HEK293T (cell line): ENCODE results near the gene RFPL1.

ENCODE experiments used
- BHLHE40 ChIP-seq: fragments of 450-650 bp; IDR thresholded peaks from 2 replicates; pipeline ENCODE4 v1.6.1; 2016; ENCODE audit warnings: mild to moderate bottlenecking, moderate library complexity, borderline replicate concordance
- FOXA1 ChIP-seq: fragments of 450-650 bp; IDR thresholded peaks from 2 replicates; pipeline ENCODE4 v1.6.1; 2016; ENCODE audit warnings: mild to moderate bottlenecking
- FOXK2 ChIP-seq: fragments of 450-650 bp; IDR thresholded peaks from 2 replicates; pipeline ENCODE4 v1.6.1; 2016; ENCODE audit warnings: mild to moderate bottlenecking
- FOXM1 ChIP-seq: fragments of 450-650 bp; IDR thresholded peaks from 2 replicates; pipeline ENCODE4 v1.6.1; 2017; ENCODE audit warnings: mild to moderate bottlenecking, borderline replicate concordance
- L3MBTL2 ChIP-seq: fragments of 450-650 bp; conservative IDR thresholded peaks from 2 replicates; pipeline ENCODE4 v1.6.1; 2016; ENCODE audit warnings: mild to moderate bottlenecking
- LEF1 ChIP-seq: fragments of 450-650 bp; IDR thresholded peaks from 2 replicates; pipeline ENCODE4 v1.6.1; 2017; ENCODE audit warnings: mild to moderate bottlenecking, borderline replicate concordance
- NFRKB ChIP-seq: fragments of 450-650 bp; IDR thresholded peaks from 2 replicates; pipeline ENCODE4 v1.6.1; 2016; ENCODE audit warnings: mild to moderate bottlenecking, moderate library complexity
- SP1 ChIP-seq: fragments of 450-650 bp; IDR thresholded peaks from 2 replicates; pipeline ENCODE4 v1.6.1; 2017
- SUZ12 ChIP-seq: fragments of 450-650 bp; IDR thresholded peaks from 2 replicates; pipeline ENCODE4 v1.6.1; 2016; ENCODE audit warnings: mild to moderate bottlenecking
- TARDBP ChIP-seq: fragments of 450-650 bp; IDR thresholded peaks from 2 replicates; pipeline ENCODE4 v1.6.1; 2016
- ZNF384 ChIP-seq: fragments of 450-650 bp; IDR thresholded peaks from 2 replicates; pipeline ENCODE4 v1.6.1; 2016

DNA sequence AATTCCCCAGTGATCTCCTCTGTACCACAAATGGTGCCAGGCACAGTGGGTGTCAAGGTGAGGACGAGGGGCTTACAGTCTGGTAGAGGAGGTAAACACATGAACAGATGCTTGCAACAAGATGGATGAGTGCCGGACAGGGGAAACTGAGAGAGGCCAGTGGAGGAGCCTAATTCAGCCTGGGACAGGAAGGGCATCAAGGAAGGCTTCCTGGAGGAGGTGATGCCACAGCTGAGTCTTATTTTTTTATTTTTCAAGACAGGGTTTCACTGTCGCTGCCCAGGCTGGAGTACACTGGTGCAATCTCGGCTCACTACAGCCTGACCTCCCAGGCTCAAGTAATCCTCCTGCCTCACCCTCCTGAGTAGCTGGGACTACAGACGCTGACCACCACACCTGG lies 22.9 kb downstream of the RFPL1 start:
- no peak for TF ChIP-seq NFRKB
- no peak for TF ChIP-seq FOXA1
- TF ChIP-seq LEF1: no peak
- TF ChIP-seq TARDBP: no peak
- no peak for TF ChIP-seq FOXM1
- no peak for TF ChIP-seq SUZ12
- no peak for TF ChIP-seq FOXK2
- no peak for TF ChIP-seq SP1
- TF ChIP-seq ZNF384: no peak
- no peak for TF ChIP-seq L3MBTL2
- TF ChIP-seq BHLHE40: no peak
